HepG2 (cell line): Measurements from ENCODE around the gene DSE. TPM values are rescaled to one million over a fixed set of nuclear protein-coding genes. Genes with fewer than 3 reads are reported as not detected.

Experiments used
- ATAC-seq: fragments of 200-7000 bp; cut with Tn5 transposase; 3 replicates; pipeline ENCODE4 v1.9.1; 2020; ENCODE audit warnings: mild to moderate bottlenecking, moderate library complexity
- BruUV-seq: library from RNA; stranded (reverse); fragments of 400-500 nt; replicated peaks from 2 replicates; lab custom pipeline; 2021; lab: Mats Ljungman, UMichigan
- CTCF ChIA-PET: fragments of 300-600 bp; formaldehyde crosslinking; extraction: SDS; loops from one replicate; lab custom pipeline; 2021; ENCODE audit warnings: low total read pairs, inconsistent platforms, low intra/inter-chr PET ratio; lab: Yijun Ruan, JAX
- POLR2A ChIA-PET: fragments of 350-600 bp; sonication (Branson Sonifier 250); formaldehyde crosslinking; loops from one replicate; lab custom pipeline; 2020; ENCODE audit warnings: antibody characterized with exemption, inconsistent platforms; lab: Yijun Ruan, JAX
- DNase-seq: peaks from one replicate; pipeline ENCODE4 v3.0.0-alpha.2; 2015; ENCODE audit warnings: low spot score
- FAIRE-seq: peaks from 3 replicates; lab custom pipeline; 2011; peaks lifted over from hg19 to GRCh38; lab: Jason Lieb, UNC
- H2AFZ ChIP-seq: one replicate; pipeline ENCODE4 v1.6.1; 2011; ENCODE audit warnings: low read length, inconsistent platforms
- H3K27ac ChIP-seq: fragments of 300-600 bp; 3 replicates; pipeline ENCODE4 v1.8.0; 2011; ENCODE audit warnings: mixed run types, mild to moderate bottlenecking, mixed read lengths, low read length, inconsistent platforms; ENCODE audit not compliant: insufficient read depth; ENCODE audit errors: extremely low read length
- H3K27me3 ChIP-seq, 2 experiments: fragments of 200-600 bp in 1 of 2; 2 replicates in 1 of 2; 3 replicates in 1 of 2; pipeline versions ENCODE4 v1.6.0 to v1.8.0; 2011; ENCODE audit warnings: low read length in 2 of 2, mild to moderate bottlenecking in 2 of 2, moderate library complexity in 2 of 2, inconsistent platforms in 1 of 2; ENCODE audit not compliant: insufficient read depth in 2 of 2, control insufficient read depth in 1 of 2
- H3K36me3 ChIP-seq, 2 experiments: fragments of 200-600 bp in 1 of 2; replicated peaks in 1 of 2; 2 replicates in 1 of 2; 3 replicates in 1 of 2; pipeline versions ENCODE4 v1.5.1 to v1.8.0; 2011; ENCODE audit warnings: low read length in 2 of 2, inconsistent platforms in 1 of 2; ENCODE audit not compliant: insufficient read depth in 2 of 2, control insufficient read depth in 1 of 2
- H3K4me1 ChIP-seq: 2 replicates; pipeline ENCODE4 v1.5.1; 2012; ENCODE audit warnings: low read length, inconsistent platforms; ENCODE audit not compliant: insufficient read depth
- H3K4me2 ChIP-seq: 2 replicates; pipeline ENCODE4 v1.6.0; 2011; ENCODE audit warnings: low read depth, low read length, inconsistent platforms
- H3K4me3 ChIP-seq, 3 experiments: fragments of 200-600 bp in 1 of 3; sonication (generic), shearing (Covaris generic) in 1 of 3; replicated peaks in 1 of 3; 2 replicates each; pipeline ENCODE4 v1.5.1; 2011 to 2016; ENCODE audit warnings: low read length in 3 of 3, inconsistent platforms in 2 of 3, low read depth in 2 of 3, mild to moderate bottlenecking in 2 of 3, control low read depth in 1 of 3, mixed read lengths in 1 of 3; ENCODE audit not compliant: insufficient read depth in 1 of 3
- H3K79me2 ChIP-seq: one replicate; pipeline ENCODE4 v1.6.1; 2011; ENCODE audit warnings: low read length, inconsistent platforms; ENCODE audit not compliant: insufficient read depth
- H3K9ac ChIP-seq: 2 replicates; pipeline ENCODE4 v1.6.0; 2011; ENCODE audit warnings: mild to moderate bottlenecking, low read depth, low read length, inconsistent platforms; ENCODE audit not compliant: insufficient read depth
- H3K9me3 ChIP-seq: 2 replicates; pipeline ENCODE4 v1.5.1; 2012; ENCODE audit warnings: mild to moderate bottlenecking, low read length
- H4K20me1 ChIP-seq: 2 replicates; pipeline ENCODE4 v1.6.0; 2011; ENCODE audit warnings: inconsistent platforms, mild to moderate bottlenecking, low read length, moderate library complexity; ENCODE audit not compliant: insufficient read depth
- ATF7 ChIP-seq, 2 experiments: fragments of 450-650 bp in 1 of 2; sonication (generic) in 1 of 2; formaldehyde crosslinking in 1 of 2; IDR thresholded peaks; 2 replicates each; pipeline versions ENCODE4 v1.4.0 to v1.6.1; 2016 to 2020; ENCODE audit warnings: antibody characterized with exemption in 1 of 2, mild to moderate bottlenecking in 1 of 2, missing genetic modification reagents in 1 of 2
- MAF1 ChIP-seq: sonication (generic); formaldehyde crosslinking; IDR thresholded peaks from 2 replicates; pipeline ENCODE4 v1.5.0; 2020; ENCODE audit warnings: missing genetic modification reagents, borderline replicate concordance
- ZNF230 ChIP-seq: sonication (generic); formaldehyde crosslinking; IDR thresholded peaks from 2 replicates; pipeline ENCODE4 v1.4.0; 2020; ENCODE audit warnings: mild to moderate bottlenecking, missing genetic modification reagents
- ZNF790 ChIP-seq: sonication (generic); formaldehyde crosslinking; IDR thresholded peaks from 2 replicates; pipeline ENCODE4 v1.8.0; 2022; ENCODE audit warnings: missing genetic modification reagents, mild to moderate bottlenecking, borderline replicate concordance
- WGBS: methylation state at CpG from one replicate; pipeline ENCODE4 v1.1.6; 2017; ENCODE audit warnings: low lambda C conversion rate; 5-methylcytosine and 5-hydroxymethylcytosine counted together
- in situ Hi-C: cut with HindIII; loops from 2 replicates; pipeline ENCODE4 v1.10.0; 2017; ENCODE audit warnings: low pct_unique_long_range_greater_than_20kb; ENCODE audit not compliant: extremely low pct_ligation_motif_present
- intact Hi-C: fragments of 100-400 bp; cut with micrococcal nuclease; formaldehyde crosslinking; loops from one replicate; pipeline ENCODE4 v1.10.0; 2022; ENCODE audit not compliant: unreplicated experiment
- polyA plus RNA-seq, 8 experiments: library from polyadenylated mRNA; depleted of rRNA in 3 of 8; stranded (reverse) in 7 of 8; unstranded in 1 of 8; fragments of >200 nt; fragmentation: Illumina TruSeq in 4 of 8; extraction: Trizol in 4 of 8; gene quantifications; 2 replicates each; pipeline versions ENCODE4 v1.2.1 to v1.2.3, GENCODE V29; 2011 to 2016; ENCODE audit warnings: low read depth in 4 of 8, missing spikeins in 1 of 8, mixed read lengths in 1 of 8; ENCODE audit not compliant: insufficient read depth in 1 of 8
- total RNA-seq, 5 experiments: library from RNA; depleted of rRNA; stranded (reverse); fragments of >200 nt; fragmentation: Illumina TruSeq; extraction: Trizol; gene quantifications; 2 replicates each; pipeline ENCODE4 v1.2.3, GENCODE V29; 2016; ENCODE audit warnings: low read depth in 1 of 5

DSE gene
- total and polyA plus RNA-seq, 2 of the 13 experiments (the other 11 are each of a cell fraction or from before 2014, with no cell fraction given), result 2.6 to 4.6 TPM

DNA sequence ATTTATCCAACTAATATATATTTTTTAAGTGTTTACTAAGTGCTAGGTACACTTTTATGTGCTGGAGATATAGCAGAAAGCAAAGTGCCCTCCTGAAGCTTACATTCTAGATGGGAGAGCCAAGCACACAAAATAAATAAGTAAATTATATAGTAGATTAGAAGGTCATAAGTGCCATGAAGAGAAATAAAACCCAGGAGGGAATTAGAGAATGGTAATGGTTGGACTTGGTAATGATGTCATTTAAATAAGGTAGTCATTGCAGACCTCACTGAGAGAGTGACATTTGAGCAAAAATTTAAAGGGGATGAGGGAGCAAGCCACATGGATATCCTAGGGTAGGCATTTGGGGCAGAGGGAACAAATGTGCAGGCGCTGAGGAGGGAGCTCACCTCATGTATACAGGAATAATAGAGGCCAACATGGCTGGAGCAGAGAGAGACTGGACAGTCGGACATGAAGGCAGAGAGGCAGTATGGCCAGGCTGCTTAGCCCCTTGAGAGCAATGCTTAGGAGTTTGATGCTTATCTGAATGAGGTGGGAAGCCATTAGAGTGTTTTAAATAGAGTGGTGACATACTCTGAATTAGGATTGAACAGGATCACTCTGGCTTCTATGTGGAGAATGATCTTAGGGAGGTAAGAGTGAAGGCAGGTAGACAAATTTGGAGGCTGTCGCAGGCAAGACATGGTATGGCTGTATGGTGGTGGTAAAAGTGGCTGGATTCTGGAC, 14.1 kb downstream of the DSE start:
- 34% methylated on average over 3 of the region's 3 CpGs for WGBS
- Histone ChIP-seq H3K4me2 (no peak overlapping the region), H3K36me3 (no peaks in the 10 kb centered on the region), H3K9me3 (no peaks in the 10 kb centered on the region), H3K27me3 (no peaks in the 10 kb centered on the region), H4K20me1 (no peaks in the 10 kb centered on the region), H3K4me3 (no peak overlapping the region), H3K9ac (no peak overlapping the region), H3K79me2 (no peaks in the 10 kb centered on the region), H3K4me1 (no peaks in the 10 kb centered on the region), H2AFZ (no peak overlapping the region), H3K27ac (no peak overlapping the region)
- intact Hi-C loops, result loop anchor here (2.0 kb wide), 1 partner anchor 22 kb away; no protein-coding TSS in a partner anchor
- in situ Hi-C loops, result no loop called here
- DNase-seq (no peak), ATAC-seq (no peak), FAIRE-seq (no peak)
- ChIA-PET POLR2A (no interaction called here), CTCF (no interaction called here)
- no TSS peak for BruUV-seq
- TF ChIP-seq ATF7 (IDR thresholded peaks at IDR 0.05), result peak; percentile 77
- no peak for TF ChIP-seq ATF7 (CRISPR knock-in tag; IDR thresholded peaks at IDR 0.05)
- TF ChIP-seq ZNF790, result no peak

DNA sequence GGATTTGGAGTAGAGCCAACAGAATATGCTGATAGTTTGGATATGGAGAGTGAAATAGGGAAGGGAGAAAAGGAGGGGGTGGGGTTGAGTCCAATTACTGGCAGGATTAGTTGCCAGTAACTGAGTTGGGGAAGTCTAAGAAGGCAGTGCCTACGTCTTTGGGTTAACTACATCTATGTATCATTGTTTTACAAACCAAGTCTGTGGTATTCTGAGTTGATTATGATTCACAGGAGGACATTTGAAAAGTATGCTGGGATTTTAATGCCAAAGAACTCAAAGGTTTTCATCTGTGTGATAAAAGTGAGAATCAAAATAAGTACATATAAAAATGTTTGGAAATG, 14.7 kb downstream of the DSE start:
- H3K4me1 ChIP-seq, result no peaks in the 10 kb centered on the region
- H3K4me3 ChIP-seq, result no peak overlapping the region
- intact Hi-C loops, result loop anchor here (2.0 kb wide), 1 partner anchor 23 kb away; no protein-coding TSS in a partner anchor
- ChIA-PET POLR2A (no interaction called here), CTCF (no interaction called here)
- no peak overlapping the region for H3K4me2 ChIP-seq
- in situ Hi-C loops, result no loop called here
- no peaks in the 10 kb centered on the region for H3K9me3 ChIP-seq
- FAIRE-seq (no peak), DNase-seq (no peak), ATAC-seq (no peak)
- no peaks in the 10 kb centered on the region for H3K36me3 ChIP-seq
- H3K79me2 ChIP-seq, result no peaks in the 10 kb centered on the region
- BruUV-seq, result no TSS peak
- no peak overlapping the region for H2AFZ ChIP-seq
- WGBS, result 8% methylated on average over 1 of the region's 1 CpG
- H3K27me3 ChIP-seq, result no peaks in the 10 kb centered on the region
- no peak overlapping the region for H3K27ac ChIP-seq
- H4K20me1 ChIP-seq, result no peaks in the 10 kb centered on the region
- no peak overlapping the region for H3K9ac ChIP-seq
- TF ChIP-seq MAF1, result no peak
- no peak for TF ChIP-seq ZNF230
